CD14-positive monocyte (primary cell): ENCODE measurements around the gene MRPL40. TPM values are rescaled to one million over a fixed set of nuclear protein-coding genes. Genes with fewer than 3 reads are reported as not detected.
A peak's percentile ranks its signal among the peaks of the same experiment; 100 is the strongest.

ENCODE experiments used
- DNase-seq, 3 donors: peaks; one replicate each; pipeline ENCODE4 v3.0.0-alpha.2; 2011 to 2022
- H2AFZ ChIP-seq: 2 replicates; pipeline ENCODE4 v1.6.0; 2012; ENCODE audit warnings: mild to moderate bottlenecking, low read depth, low read length, inconsistent platforms; ENCODE audit not compliant: insufficient read depth, poor library complexity, severe bottlenecking
- H3K27ac ChIP-seq, 2 donors: 1 replicate in 1 of 2; 2 replicates in 1 of 2; pipeline ENCODE4 v1.5.1; 2012 to 2013; ENCODE audit warnings: low read length in 2 of 2, control low read depth in 1 of 2, inconsistent platforms in 1 of 2, low read depth in 1 of 2, mild to moderate bottlenecking in 1 of 2
- H3K27me3 ChIP-seq, 2 donors: one replicate each; pipeline versions ENCODE4 v1.6.0 to v1.6.1; 2011 to 2013; ENCODE audit warnings: low read length in 2 of 2; ENCODE audit not compliant: control insufficient read depth in 2 of 2, insufficient read depth in 2 of 2
- H3K36me3 ChIP-seq, 2 donors: replicated peaks in 1 of 2; 1 replicate in 1 of 2; 2 replicates in 1 of 2; pipeline versions ENCODE4 v1.5.1 to v1.6.1; 2012 to 2013; ENCODE audit warnings: low read length in 2 of 2, control low read depth in 1 of 2, inconsistent platforms in 1 of 2, mild to moderate bottlenecking in 1 of 2; ENCODE audit not compliant: insufficient read depth in 2 of 2, control insufficient read depth in 1 of 2
- H3K4me1 ChIP-seq, 2 donors: 1 replicate in 1 of 2; 2 replicates in 1 of 2; pipeline versions ENCODE4 v1.5.1 to v1.6.1; 2012 to 2013; ENCODE audit warnings: low read length in 2 of 2, control low read depth in 1 of 2, inconsistent platforms in 1 of 2, mild to moderate bottlenecking in 1 of 2, moderate library complexity in 1 of 2; ENCODE audit not compliant: insufficient read depth in 2 of 2, control insufficient read depth in 1 of 2
- H3K4me2 ChIP-seq: replicated peaks from 2 replicates; pipeline ENCODE3; 2012; ENCODE audit warnings: low read length, moderate library complexity, mild to moderate bottlenecking; ENCODE audit not compliant: poor library complexity, severe bottlenecking; ENCODE audit errors: extremely low read depth
- H3K4me3 ChIP-seq, 3 experiments: fragments of 200-600 bp in 1 of 3; sonication (generic) in 1 of 3; replicated peaks in 1 of 3; 1 replicate in 2 of 3; 2 replicates in 1 of 3; pipeline ENCODE4 v1.5.1; 2011 to 2013; ENCODE audit warnings: low read length in 3 of 3, mild to moderate bottlenecking in 3 of 3, control low read depth in 2 of 3, low read depth in 2 of 3, inconsistent platforms in 1 of 3, moderate library complexity in 1 of 3
- H3K79me2 ChIP-seq: 2 replicates; pipeline ENCODE4 v1.6.0; 2012; ENCODE audit warnings: mild to moderate bottlenecking, control low read depth, inconsistent platforms, low read length, moderate library complexity; ENCODE audit not compliant: insufficient read depth
- H3K9ac ChIP-seq: 2 replicates; pipeline ENCODE4 v1.6.0; 2017; ENCODE audit warnings: low read length, mild to moderate bottlenecking; ENCODE audit not compliant: insufficient read depth, poor library complexity, severe bottlenecking
- H3K9me3 ChIP-seq, 2 donors: replicated peaks in 1 of 2; 1 replicate in 1 of 2; 2 replicates in 1 of 2; pipeline versions ENCODE4 v1.5.1 to v1.6.1; 2012 to 2013; ENCODE audit warnings: low read length in 2 of 2, control low read depth in 1 of 2; ENCODE audit not compliant: control insufficient read depth in 1 of 2, insufficient read depth in 1 of 2
- H4K20me1 ChIP-seq: 2 replicates; pipeline ENCODE4 v1.6.0; 2012; ENCODE audit warnings: mild to moderate bottlenecking, low read length, control low read depth, moderate library complexity; ENCODE audit not compliant: insufficient read depth
- H3K27ac Mint-ChIP-seq, 7 donors: one replicate each; pipeline ENCODE4 v1.8.0; 2020; ENCODE audit warnings: mild to moderate bottlenecking in 7 of 7, mixed read lengths in 7 of 7, moderate library complexity in 6 of 7, inconsistent platforms in 2 of 7
- H3K27me3 Mint-ChIP-seq, 3 donors: one replicate each; pipeline ENCODE4 v1.8.0; 2021 to 2022; ENCODE audit warnings: low read depth in 3 of 3, mild to moderate bottlenecking in 3 of 3, mixed read lengths in 3 of 3, moderate library complexity in 3 of 3, inconsistent platforms in 1 of 3
- H3K36me3 Mint-ChIP-seq, 2 donors: one replicate each; pipeline ENCODE4 v1.8.0; 2020; ENCODE audit warnings: mixed read lengths in 2 of 2, inconsistent platforms in 1 of 2, mild to moderate bottlenecking in 1 of 2
- H3K4me1 Mint-ChIP-seq: one replicate; pipeline ENCODE4 v1.8.0; 2020; ENCODE audit warnings: mild to moderate bottlenecking, mixed read lengths
- H3K4me3 Mint-ChIP-seq, 2 donors: one replicate each; pipeline ENCODE4 v1.8.0; 2020; ENCODE audit warnings: mild to moderate bottlenecking in 2 of 2, mixed read lengths in 2 of 2, moderate library complexity in 1 of 2
- H3K9me3 Mint-ChIP-seq, 7 donors: one replicate each; pipeline ENCODE4 v1.8.0; 2020 to 2022; ENCODE audit warnings: mixed read lengths in 7 of 7, mild to moderate bottlenecking in 6 of 7, moderate library complexity in 6 of 7, inconsistent platforms in 2 of 7
- CTCF ChIP-seq: fragments of 200-600 bp; IDR thresholded peaks from one replicate; pipeline ENCODE4 v1.8.0; 2022; ENCODE audit warnings: antibody characterized with exemption, mild to moderate bottlenecking
- WGBS: methylation state at CpG from one replicate; pipeline ENCODE4 v1.1.5; 2013; ENCODE audit warnings: missing lambda C conversion rate; ENCODE audit not compliant: insufficient coverage; 5-methylcytosine and 5-hydroxymethylcytosine counted together
- intact Hi-C, 2 donors: fragments of 100-400 bp; cut with micrococcal nuclease; formaldehyde crosslinking; loops; one replicate each; pipeline versions ENCODE4 v1.15.0 to v1.15.1; 2023
- polyA plus RNA-seq, 3 donors: library from polyadenylated mRNA; depleted of rRNA in 1 of 3; unstranded in 2 of 3; stranded (reverse) in 1 of 3; fragments of 300-500 nt in 2 of 3; fragments of >200 nt in 1 of 3; fragmentation: Illumina TruSeq in 2 of 3; gene quantifications; 1 replicate in 2 of 3; 2 replicates in 1 of 3; pipeline ENCODE4 v1.2.3, GENCODE V29; 2012 to 2021

The MRPL40 gene
- polyA plus RNA-seq, 3 donors = 9.2 to 61.4 (median 48.4) TPM

GRCh38 chr22:19398652-19399051 lies 33.7 kb upstream of the MRPL40 start:
- Histone ChIP-seq H3K27me3 (no peaks in the 10 kb centered on the region), H4K20me1 (no peaks in the 10 kb centered on the region), H3K9me3 (no peaks in the 10 kb centered on the region), H3K4me3 (no peak overlapping the region), H3K79me2 (no peaks in the 10 kb centered on the region), H3K9ac (no peak overlapping the region), H3K36me3 (peaks cover 75 to 99% of the 10 kb centered on the region in 2 donors), H3K27ac (no peak overlapping the region), H3K4me2 (no peak overlapping the region), H2AFZ (no peak overlapping the region), H3K4me1 (no peaks in the 10 kb centered on the region)
- intact Hi-C loops = no loop called here
- peaks cover 0 to 2% (median 0%) of the 10 kb centered on the region in 3 donors for H3K27me3 Mint-ChIP-seq
- no peak overlapping the region for H3K4me3 Mint-ChIP-seq
- H3K9me3 Mint-ChIP-seq = no peaks in the 10 kb centered on the region
- peaks cover 80 to 92% of the 10 kb centered on the region in 2 donors for H3K36me3 Mint-ChIP-seq
- DNase-seq = no peak
- WGBS = no CpG with 5 or more reads among the region's 2 CpGs
- peak overlapping the region in 1 of 7 donors; percentile 32 for H3K27ac Mint-ChIP-seq
- no peak for TF ChIP-seq CTCF
- H3K4me1 Mint-ChIP-seq = no peaks in the 10 kb centered on the region

GRCh38 chr22:19400881-19401280 lies 31.5 kb upstream of the MRPL40 start:
- no peak for DNase-seq
- H3K9me3 Mint-ChIP-seq = no peaks in the 10 kb centered on the region
- 93% methylated on average over 6 of the region's 6 CpGs for WGBS

More at GRCh38 chr22:19400881-19401280, 31.5 kb upstream of the MRPL40 start:
- peak overlapping the region in 4 of 7 donors; percentile 1 to 24 (median 9) for H3K27ac Mint-ChIP-seq
- no peak overlapping the region for H3K4me3 Mint-ChIP-seq
- Histone ChIP-seq H3K36me3 (peaks cover 71 to 99% of the 10 kb centered on the region in 2 donors), H3K4me1 (no peaks in the 10 kb centered on the region), H3K4me3 (no peak overlapping the region), H2AFZ (no peak overlapping the region), H3K9me3 (no peaks in the 10 kb centered on the region), H3K4me2 (no peak overlapping the region), H4K20me1 (peaks cover 5% of the 10 kb centered on the region), H3K27me3 (no peaks in the 10 kb centered on the region), H3K27ac (no peak overlapping the region), H3K79me2 (no peaks in the 10 kb centered on the region), H3K9ac (no peak overlapping the region)
- no peak for TF ChIP-seq CTCF
- no peaks in the 10 kb centered on the region for H3K4me1 Mint-ChIP-seq
- no peaks in the 10 kb centered on the region for H3K27me3 Mint-ChIP-seq
- intact Hi-C loops = loop anchor here in 1 of 2 donors (10.0 kb wide), 1 partner anchor 64 kb away; no protein-coding TSS in a partner anchor
- H3K36me3 Mint-ChIP-seq = peaks cover 79 to 93% of the 10 kb centered on the region in 2 donors
